ENCODE data around the gene PKNOX1. TPM values are rescaled to one million over a fixed set of nuclear protein-coding genes. Genes with fewer than 3 reads are reported as not detected.
"Not testable (repeated sequence)": the region's sequence is repeated elsewhere in the genome, so short reads cannot be mapped to it uniquely, and the experiment has no call there.

The PKNOX1 gene
- total and polyA plus RNA-seq, 2 donors (not counting 1 experiment from before 2014, with no cell fraction given), result 12.2 to 43.8 TPM

DNA sequence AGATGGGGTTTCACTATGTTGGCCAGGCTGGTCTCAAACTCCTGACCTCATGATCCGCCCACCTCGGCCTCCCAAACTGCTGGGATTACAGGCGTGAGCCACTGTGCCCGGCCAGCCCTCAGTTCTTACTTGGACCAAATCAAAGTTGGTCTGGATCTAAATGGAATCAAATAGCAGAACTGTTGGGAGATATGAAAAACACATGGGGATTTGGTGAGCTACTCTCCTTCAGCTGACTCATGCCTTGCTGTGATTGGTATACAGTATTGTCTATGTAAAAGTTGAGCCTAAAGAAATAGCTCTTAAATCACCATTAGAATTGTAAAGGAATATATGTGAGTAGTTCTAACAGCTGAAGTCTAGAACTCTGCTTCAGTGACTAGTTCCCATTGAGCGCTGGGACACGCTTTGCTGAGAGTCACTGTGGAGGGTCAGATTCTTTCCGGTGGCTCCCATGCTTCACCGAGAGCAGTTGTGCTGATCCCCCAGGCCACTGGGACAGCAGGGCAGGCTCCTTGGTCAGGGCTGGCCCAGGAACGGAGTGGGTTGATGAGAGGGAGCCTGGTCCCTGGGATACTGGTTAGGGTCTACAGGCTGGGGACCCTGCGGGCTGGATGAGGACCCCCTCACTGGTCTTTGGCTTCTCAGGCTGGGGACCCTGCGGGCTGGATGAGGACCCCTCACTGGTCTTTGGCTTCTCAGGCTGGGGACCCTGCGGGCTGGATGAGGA lies 14.0 kb downstream of the PKNOX1 start:
- H3K4me1 ChIP-seq (ENCODE audit: control insufficient read depth, extremely low read depth, insufficient read depth, low read length), result peaks cover 21% of the 10 kb centered on the region

DNA sequence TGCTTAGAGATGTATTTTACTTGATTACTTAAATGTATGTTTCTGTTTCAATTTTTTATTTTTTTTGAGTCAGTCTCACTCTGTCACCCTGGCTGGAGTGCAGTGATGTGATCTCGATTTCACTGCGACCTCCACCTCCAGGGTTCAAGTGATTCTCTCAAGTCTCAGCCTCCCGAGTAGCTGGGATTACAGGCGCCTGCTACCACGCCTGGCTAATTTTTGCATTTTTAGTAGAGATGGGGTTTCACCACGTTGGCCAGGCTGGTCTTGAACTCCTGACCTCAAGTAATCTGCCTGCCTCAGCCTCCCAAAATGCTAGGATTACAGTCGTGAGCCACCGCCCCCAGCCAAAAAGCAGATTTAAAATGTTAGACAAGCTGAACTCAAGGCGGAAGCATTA lies 15.0 kb downstream of the PKNOX1 start:
- H4K20me1 ChIP-seq (ENCODE audit: control insufficient read depth, extremely low read depth, insufficient read depth, low read length); H2AFZ ChIP-seq (ENCODE audit: low read length); H3K36me3 ChIP-seq (ENCODE audit: control insufficient read depth, insufficient read depth, low read length); H3K27me3 ChIP-seq (ENCODE audit: control insufficient read depth, insufficient read depth, low read length); DNase-seq (ENCODE audit: low read depth in 2 of 2); H3K4me2 ChIP-seq (ENCODE audit: extremely low read depth, insufficient read depth, low read length); H3K9ac ChIP-seq (ENCODE audit: insufficient read depth, low read length); H3K9me3 ChIP-seq (ENCODE audit: control insufficient read depth, insufficient read depth, low read depth, low read length); H3K4me3 ChIP-seq (replicated peaks in 1 of 4; ENCODE audit: control extremely low read depth in 1 of 4, insufficient read depth in 1 of 4, low read depth in 3 of 4, low read length in 4 of 4): not testable (repeated sequence)
- Histone ChIP-seq H3K27ac (ENCODE audit: insufficient read depth, low read length) (peak overlapping the region; percentile 34), H3K4me1 (ENCODE audit: control insufficient read depth, extremely low read depth, insufficient read depth, low read length) (peaks cover 21% of the 10 kb centered on the region), H3K79me2 (ENCODE audit: control insufficient read depth, insufficient read depth, low read length) (peaks cover 29% of the 10 kb centered on the region)

More for the DNA sequence above, 14.0 kb downstream of the PKNOX1 start:
- Histone ChIP-seq H2AFZ (ENCODE audit: low read length) (no peak overlapping the region), H3K36me3 (ENCODE audit: control insufficient read depth, insufficient read depth, low read length) (no peaks in the 10 kb centered on the region), H3K4me3 (replicated peaks in 1 of 4; ENCODE audit: control extremely low read depth in 1 of 4, insufficient read depth in 1 of 4, low read depth in 3 of 4, low read length in 4 of 4) (no peak overlapping the region), H3K4me2 (ENCODE audit: extremely low read depth, insufficient read depth, low read length) (no peak overlapping the region), H4K20me1 (ENCODE audit: control insufficient read depth, extremely low read depth, insufficient read depth, low read length) (no peaks in the 10 kb centered on the region), H3K27ac (ENCODE audit: insufficient read depth, low read length) (peak overlapping the region; percentile 57), H3K9ac (ENCODE audit: insufficient read depth, low read length) (no peak overlapping the region), H3K9me3 (ENCODE audit: control insufficient read depth, insufficient read depth, low read depth, low read length) (no peaks in the 10 kb centered on the region), H3K79me2 (ENCODE audit: control insufficient read depth, insufficient read depth, low read length) (peaks cover 33% of the 10 kb centered on the region), H3K27me3 (ENCODE audit: control insufficient read depth, insufficient read depth, low read length) (no peaks in the 10 kb centered on the region)
- peak; percentile 52 to 67 for DNase-seq (ENCODE audit: low read depth in 2 of 2)
- TF ChIP-seq EZH2 (IDR thresholded peaks at IDR 0.05; ENCODE audit: low read length, missing control alignments), result no peak
- TF ChIP-seq, protein P1, sequence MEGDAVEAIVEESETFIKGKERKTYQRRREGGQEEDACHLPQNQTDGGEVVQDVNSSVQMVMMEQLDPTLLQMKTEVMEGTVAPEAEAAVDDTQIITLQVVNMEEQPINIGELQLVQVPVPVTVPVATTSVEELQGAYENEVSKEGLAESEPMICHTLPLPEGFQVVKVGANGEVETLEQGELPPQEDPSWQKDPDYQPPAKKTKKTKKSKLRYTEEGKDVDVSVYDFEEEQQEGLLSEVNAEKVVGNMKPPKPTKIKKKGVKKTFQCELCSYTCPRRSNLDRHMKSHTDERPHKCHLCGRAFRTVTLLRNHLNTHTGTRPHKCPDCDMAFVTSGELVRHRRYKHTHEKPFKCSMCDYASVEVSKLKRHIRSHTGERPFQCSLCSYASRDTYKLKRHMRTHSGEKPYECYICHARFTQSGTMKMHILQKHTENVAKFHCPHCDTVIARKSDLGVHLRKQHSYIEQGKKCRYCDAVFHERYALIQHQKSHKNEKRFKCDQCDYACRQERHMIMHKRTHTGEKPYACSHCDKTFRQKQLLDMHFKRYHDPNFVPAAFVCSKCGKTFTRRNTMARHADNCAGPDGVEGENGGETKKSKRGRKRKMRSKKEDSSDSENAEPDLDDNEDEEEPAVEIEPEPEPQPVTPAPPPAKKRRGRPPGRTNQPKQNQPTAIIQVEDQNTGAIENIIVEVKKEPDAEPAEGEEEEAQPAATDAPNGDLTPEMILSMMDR (conservative IDR thresholded peaks at IDR 0.05 in 1 of 2, IDR thresholded peaks at IDR 0.05 in 1 of 2; ENCODE audit: low read depth in 1 of 2, low read length in 2 of 2), result no peak

DNA sequence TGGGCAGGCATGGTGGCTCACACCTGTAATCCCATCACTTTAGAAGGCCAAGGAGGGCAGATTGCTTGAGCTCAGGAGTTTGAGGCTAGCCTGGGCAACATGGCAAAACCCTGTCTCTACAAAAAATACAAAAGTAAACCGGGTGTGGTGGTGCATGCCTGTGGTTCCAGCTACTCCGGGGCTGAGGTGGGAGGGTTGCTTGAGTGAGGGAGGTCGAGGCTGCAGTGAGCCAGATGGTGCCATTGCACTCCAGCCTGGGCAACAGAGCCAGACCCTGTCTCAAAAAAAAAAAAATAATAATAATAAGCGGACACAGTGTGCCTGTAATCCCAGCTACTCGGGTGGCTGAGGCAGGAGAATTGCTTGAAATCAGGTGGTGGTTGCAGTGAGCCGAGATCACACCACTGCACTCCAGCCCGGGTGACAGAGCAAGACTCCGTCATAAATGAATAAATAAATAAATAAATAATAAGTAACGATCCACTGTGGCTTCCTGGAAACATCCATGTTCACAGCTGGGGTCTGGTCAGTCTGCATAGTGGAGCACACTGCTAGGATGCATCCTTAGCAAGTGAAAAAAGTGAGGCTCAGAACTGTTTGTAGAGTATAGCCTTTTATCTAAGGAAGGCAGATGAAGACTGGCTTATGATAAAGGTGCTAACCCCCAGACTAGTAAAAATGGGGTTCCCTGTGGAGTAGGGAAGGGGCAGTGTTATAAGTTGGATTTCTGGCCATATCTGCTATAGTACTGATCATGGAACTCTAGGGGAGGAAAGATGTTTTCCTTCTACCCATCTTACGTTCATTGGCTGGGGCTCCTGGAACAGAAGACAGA lies 15.7 kb downstream of the PKNOX1 start:
- Histone ChIP-seq H3K27ac (ENCODE audit: insufficient read depth, low read length) (peak overlapping the region; percentile 34), H3K36me3 (ENCODE audit: control insufficient read depth, insufficient read depth, low read length) (no peaks in the 10 kb centered on the region), H3K4me3 (replicated peaks in 1 of 4; ENCODE audit: control extremely low read depth in 1 of 4, insufficient read depth in 1 of 4, low read depth in 3 of 4, low read length in 4 of 4) (no peak overlapping the region), H3K4me2 (ENCODE audit: extremely low read depth, insufficient read depth, low read length) (no peak overlapping the region), H3K9ac (ENCODE audit: insufficient read depth, low read length) (no peak overlapping the region), H3K79me2 (ENCODE audit: control insufficient read depth, insufficient read depth, low read length) (peaks cover 25% of the 10 kb centered on the region), H4K20me1 (ENCODE audit: control insufficient read depth, extremely low read depth, insufficient read depth, low read length) (no peaks in the 10 kb centered on the region), H2AFZ (ENCODE audit: low read length) (no peak overlapping the region), H3K9me3 (ENCODE audit: control insufficient read depth, insufficient read depth, low read depth, low read length) (no peaks in the 10 kb centered on the region), H3K4me1 (ENCODE audit: control insufficient read depth, extremely low read depth, insufficient read depth, low read length) (peaks cover 21% of the 10 kb centered on the region), H3K27me3 (ENCODE audit: control insufficient read depth, insufficient read depth, low read length) (no peaks in the 10 kb centered on the region)
- TF ChIP-seq, protein P1 (conservative IDR thresholded peaks at IDR 0.05 in 1 of 2, IDR thresholded peaks at IDR 0.05 in 1 of 2; ENCODE audit: low read depth in 1 of 2, low read length in 2 of 2), result no peak
- no peak for TF ChIP-seq EZH2 (IDR thresholded peaks at IDR 0.05; ENCODE audit: low read length, missing control alignments)
- peak; percentile 28 to 53 for DNase-seq (ENCODE audit: low read depth in 2 of 2)
